ENCODE measurements around the gene ANKZF1. TPM values are rescaled to one million over a fixed set of nuclear protein-coding genes. Genes with fewer than 3 reads are reported as not detected.

ANKZF1 gene
- total RNA-seq, 1 donor from 2014 or later: 65.9 TPM

DNA sequence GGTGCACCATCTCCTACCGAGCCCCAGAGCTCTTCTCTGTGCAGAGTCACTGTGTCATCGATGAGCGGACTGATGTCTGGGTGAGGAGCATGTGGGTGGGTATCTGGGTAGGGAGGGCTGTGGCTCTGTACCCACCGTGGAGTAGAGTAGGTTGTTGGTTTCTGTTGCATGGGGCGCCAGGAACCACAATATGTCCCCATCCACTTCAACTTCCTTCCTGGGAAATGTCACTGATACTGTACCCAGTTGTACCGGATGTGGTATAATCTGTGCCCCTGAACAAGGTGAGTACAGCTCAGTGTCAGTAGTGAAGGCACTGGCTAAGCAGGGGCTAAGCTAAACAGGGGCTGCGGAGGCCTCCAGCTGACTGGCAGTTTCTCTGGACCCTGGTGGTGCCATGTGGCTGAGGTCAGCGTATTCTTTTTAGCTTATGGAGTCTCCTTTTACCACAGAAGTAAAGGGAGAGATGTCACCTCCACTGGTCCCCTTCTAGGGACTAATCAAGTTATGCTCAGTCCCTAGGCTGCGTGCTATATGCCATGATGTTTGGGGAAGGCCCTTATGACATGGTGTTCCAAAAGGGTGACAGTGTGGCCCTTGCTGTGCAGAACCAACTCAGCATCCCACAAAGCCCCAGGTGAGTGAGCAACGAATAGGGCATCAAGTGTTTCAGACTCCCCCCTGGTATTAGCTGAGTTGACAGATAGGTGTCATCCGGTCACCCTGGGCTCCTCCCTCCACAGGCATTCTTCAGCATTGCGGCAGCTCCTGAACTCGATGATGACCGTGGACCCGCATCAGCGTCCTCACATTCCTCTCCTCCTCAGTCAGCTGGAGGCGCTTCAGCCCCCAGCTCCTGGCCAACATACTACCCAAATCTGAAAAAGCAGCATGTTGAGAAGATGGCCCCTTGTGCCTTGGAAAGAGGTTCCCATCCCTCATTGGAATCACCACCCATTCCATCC lies 18.4 kb downstream of the ANKZF1 start:
- H3K4me3 Mint-ChIP-seq: peak overlapping the region; percentile 24
- peaks cover 24% of the 10 kb centered on the region for H3K27me3 Mint-ChIP-seq (ENCODE audit: insufficient read depth, low read depth)
- no peak overlapping the region for H3K27ac Mint-ChIP-seq
- no peaks in the 10 kb centered on the region for H4K20me1 ChIP-seq (ENCODE audit: low read depth)
- H3K4me1 ChIP-seq: no peaks in the 10 kb centered on the region
- no peak for DNase-seq (ENCODE audit: low spot score)
- no peak overlapping the region for H3K4me2 ChIP-seq
- H3K27ac ChIP-seq: no peak overlapping the region
- H3K36me3 Mint-ChIP-seq: peaks cover 2% of the 10 kb centered on the region
- H3K4me1 Mint-ChIP-seq: peaks cover 19% of the 10 kb centered on the region
- H3K9me3 ChIP-seq (ENCODE audit: low read depth): no peaks in the 10 kb centered on the region
- TF ChIP-seq CTCF (IDR thresholded peaks at IDR 0.05): no peak
- TF ChIP-seq EZH2phosphoT487 (IDR thresholded peaks at IDR 0.05): no peak
- no peak for TF ChIP-seq EZH2 (IDR thresholded peaks at IDR 0.05)
- H3K36me3 ChIP-seq: no peaks in the 10 kb centered on the region
- no peak overlapping the region for H2AFZ ChIP-seq (replicated peaks)
- no peaks in the 10 kb centered on the region for H3K9me3 Mint-ChIP-seq
- H3K79me2 ChIP-seq (ENCODE audit: low read depth): peaks cover 11% of the 10 kb centered on the region
- H3K27me3 ChIP-seq: peaks cover 21% of the 10 kb centered on the region
- no peak overlapping the region for H3K4me3 ChIP-seq
- peaks cover 12% of the 10 kb centered on the region for H3F3A ChIP-seq (ENCODE audit: low read depth)
- H3K9ac ChIP-seq: no peak overlapping the region

DNA sequence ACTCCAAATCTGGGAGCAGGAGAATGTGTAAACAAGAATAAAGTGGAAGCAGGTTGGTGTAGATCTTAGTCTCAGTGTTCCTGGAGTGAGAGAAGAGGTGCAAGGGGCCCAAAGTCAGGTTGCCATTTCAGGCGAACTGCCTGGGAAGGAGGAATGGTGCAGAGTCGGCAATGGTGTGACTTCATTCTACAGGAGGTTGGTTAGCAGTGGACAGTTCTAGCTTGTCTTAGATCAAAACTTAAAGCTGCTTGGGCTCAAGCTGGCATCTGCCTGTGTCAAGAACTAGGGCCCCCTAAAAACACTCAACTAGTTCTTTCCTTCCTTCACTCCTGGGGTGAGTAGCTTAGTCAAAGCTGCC lies 19.2 kb downstream of the ANKZF1 start:
- DNase-seq (ENCODE audit: low spot score): no peak
- Mint-ChIP-seq H3K4me1 (peaks cover 22% of the 10 kb centered on the region), H3K4me3 (no peak overlapping the region), H3K27me3 (ENCODE audit: insufficient read depth, low read depth) (peaks cover 32% of the 10 kb centered on the region), H3K36me3 (peaks cover 2% of the 10 kb centered on the region), H3K9me3 (no peaks in the 10 kb centered on the region), H3K27ac (no peak overlapping the region)
- TF ChIP-seq EZH2 (IDR thresholded peaks at IDR 0.05) (no peak), CTCF (IDR thresholded peaks at IDR 0.05) (no peak), EZH2phosphoT487 (IDR thresholded peaks at IDR 0.05) (no peak)
- H3K9me3 ChIP-seq (ENCODE audit: low read depth): no peaks in the 10 kb centered on the region
- H3K4me3 ChIP-seq: no peak overlapping the region
- H3K27ac ChIP-seq: no peak overlapping the region
- no peak overlapping the region for H3K9ac ChIP-seq
- peaks cover 11% of the 10 kb centered on the region for H3K79me2 ChIP-seq (ENCODE audit: low read depth)
- no peak overlapping the region for H3K4me2 ChIP-seq
- H3K4me1 ChIP-seq: peaks cover 7% of the 10 kb centered on the region
- no peak overlapping the region for H2AFZ ChIP-seq (replicated peaks)
- no peaks in the 10 kb centered on the region for H3K36me3 ChIP-seq
- peaks cover 30% of the 10 kb centered on the region for H3K27me3 ChIP-seq
- H3F3A ChIP-seq (ENCODE audit: low read depth): peaks cover 12% of the 10 kb centered on the region
- peaks cover 5% of the 10 kb centered on the region for H4K20me1 ChIP-seq (ENCODE audit: low read depth)

- H3K4me2 ChIP-seq: no peak overlapping the region
- peaks cover 20% of the 10 kb centered on the region for H3K4me1 Mint-ChIP-seq
- H3K36me3 Mint-ChIP-seq: peaks cover 2% of the 10 kb centered on the region
- peaks cover 11% of the 10 kb centered on the region for H3F3A ChIP-seq (ENCODE audit: low read depth)
- peaks cover 7% of the 10 kb centered on the region for H3K4me1 ChIP-seq
- H3K4me3 ChIP-seq: no peak overlapping the region
- no peak overlapping the region for H3K4me3 Mint-ChIP-seq
- H3K27ac Mint-ChIP-seq: no peak overlapping the region
- no peak overlapping the region for H3K9ac ChIP-seq
- H3K36me3 ChIP-seq: no peaks in the 10 kb centered on the region
- H3K9me3 ChIP-seq (ENCODE audit: low read depth): no peaks in the 10 kb centered on the region
- peaks cover 5% of the 10 kb centered on the region for H4K20me1 ChIP-seq (ENCODE audit: low read depth)
- H3K27me3 ChIP-seq: peaks cover 36% of the 10 kb centered on the region
- peaks cover 35% of the 10 kb centered on the region for H3K27me3 Mint-ChIP-seq (ENCODE audit: insufficient read depth, low read depth)
- H3K9me3 Mint-ChIP-seq: no peaks in the 10 kb centered on the region
- H3K79me2 ChIP-seq (ENCODE audit: low read depth): peaks cover 11% of the 10 kb centered on the region
- no peak for TF ChIP-seq EZH2 (IDR thresholded peaks at IDR 0.05)
- TF ChIP-seq CTCF (IDR thresholded peaks at IDR 0.05): no peak
- TF ChIP-seq EZH2phosphoT487 (IDR thresholded peaks at IDR 0.05): no peak
- DNase-seq (ENCODE audit: low spot score): no peak
- no peak overlapping the region for H3K27ac ChIP-seq
- no peak overlapping the region for H2AFZ ChIP-seq (replicated peaks)
Measured at GRCh38 chr2:219249203-219249980, 19.8 kb downstream of the ANKZF1 start.
